Left ventricle myocardium superior (tissue), 1 donor: Measurements from ENCODE around the gene LNPK. TPM values are rescaled to one million over a fixed set of nuclear protein-coding genes. Genes with fewer than 3 reads are reported as not detected.

ENCODE experiments used
- total RNA-seq: library from RNA; stranded (reverse); fragmentation: NEBNext Ultra II Directional; extraction: Animal tissue kit (Norgen Biotek cat#: 25700); gene quantifications from one replicate; pipeline ENCODE4 v1.2.1, GENCODE V29; 2021
- donor health status: DM: no; HTN: yes; CAD: no; lungs with severe emphysema.

The LNPK gene
- total RNA-seq, 1 donor from 2014 or later: 37.2 TPM

Other genes with a start within 250 kb of the LNPK start
- gene EVX2, start 81.7 kb upstream of the LNPK start, total RNA-seq: not detected
- not detected for gene HOXD13, start 90.5 kb upstream of the LNPK start, total RNA-seq
- gene HOXD12, start 97.5 kb upstream of the LNPK start, total RNA-seq: not detected
- gene HOXD11, start 105.0 kb upstream of the LNPK start, total RNA-seq: not detected
- not detected for gene HOXD10, start 114.5 kb upstream of the LNPK start, total RNA-seq
- not detected for gene HOXD9, start 120.5 kb upstream of the LNPK start, total RNA-seq
- gene HOXD8, start 127.4 kb upstream of the LNPK start, total RNA-seq: 0.92 TPM
- gene HOXD4, start 149.3 kb upstream of the LNPK start, total RNA-seq: 0.22 TPM
- gene HOXD3, start 155.0 kb upstream of the LNPK start, total RNA-seq: 0.27 TPM
- gene HOXD1, start 186.4 kb upstream of the LNPK start, total RNA-seq: not detected